ENCODE data around the gene SMCO1.

Gene SMCO1

DNA sequence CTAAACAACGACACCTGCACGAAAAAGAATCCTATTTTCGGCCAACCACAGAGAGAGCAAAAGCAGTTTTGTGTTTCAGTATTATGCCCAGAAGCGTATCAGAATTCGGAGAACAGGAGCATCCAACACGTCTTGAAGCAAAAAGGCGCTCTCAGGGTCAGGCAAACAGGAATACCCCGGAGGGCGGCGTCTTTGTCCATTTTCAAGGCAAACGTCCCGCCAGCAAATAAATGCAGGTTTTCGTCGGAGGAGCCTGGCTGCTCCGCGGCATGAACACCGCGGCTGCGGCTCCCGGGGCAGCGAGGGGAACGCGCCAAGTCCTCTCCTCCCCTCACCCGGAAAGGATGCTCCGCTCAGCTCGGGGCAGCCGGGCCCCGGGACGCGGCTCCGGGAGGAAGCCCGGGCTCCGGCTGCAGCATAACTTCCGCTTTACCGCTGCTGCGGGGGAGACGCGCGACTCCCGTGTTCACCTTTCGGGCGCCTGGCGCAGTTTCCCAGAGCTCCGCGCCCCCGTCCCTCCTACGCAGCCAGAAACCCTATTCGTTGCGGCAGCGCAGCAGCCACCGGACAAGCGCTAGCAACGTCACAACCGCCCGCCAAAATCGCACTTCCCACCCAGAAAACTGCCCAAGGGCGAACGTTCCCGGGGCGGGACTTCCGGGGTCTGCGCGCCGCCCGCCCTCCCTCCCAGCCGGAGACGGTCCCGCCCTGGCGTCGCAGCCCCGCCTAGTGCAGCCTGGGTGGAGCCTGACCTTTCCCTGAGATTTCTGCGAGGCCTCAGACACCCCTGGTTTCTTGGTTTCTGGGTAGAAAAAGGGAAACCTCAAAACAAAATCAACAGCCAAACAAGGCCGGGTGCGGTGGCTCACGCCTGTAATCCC is 11.7 kb downstream of the SMCO1 start, which contains the start of gene RNF168 (continued):
- TF ChIP-seq, protein P1, sequence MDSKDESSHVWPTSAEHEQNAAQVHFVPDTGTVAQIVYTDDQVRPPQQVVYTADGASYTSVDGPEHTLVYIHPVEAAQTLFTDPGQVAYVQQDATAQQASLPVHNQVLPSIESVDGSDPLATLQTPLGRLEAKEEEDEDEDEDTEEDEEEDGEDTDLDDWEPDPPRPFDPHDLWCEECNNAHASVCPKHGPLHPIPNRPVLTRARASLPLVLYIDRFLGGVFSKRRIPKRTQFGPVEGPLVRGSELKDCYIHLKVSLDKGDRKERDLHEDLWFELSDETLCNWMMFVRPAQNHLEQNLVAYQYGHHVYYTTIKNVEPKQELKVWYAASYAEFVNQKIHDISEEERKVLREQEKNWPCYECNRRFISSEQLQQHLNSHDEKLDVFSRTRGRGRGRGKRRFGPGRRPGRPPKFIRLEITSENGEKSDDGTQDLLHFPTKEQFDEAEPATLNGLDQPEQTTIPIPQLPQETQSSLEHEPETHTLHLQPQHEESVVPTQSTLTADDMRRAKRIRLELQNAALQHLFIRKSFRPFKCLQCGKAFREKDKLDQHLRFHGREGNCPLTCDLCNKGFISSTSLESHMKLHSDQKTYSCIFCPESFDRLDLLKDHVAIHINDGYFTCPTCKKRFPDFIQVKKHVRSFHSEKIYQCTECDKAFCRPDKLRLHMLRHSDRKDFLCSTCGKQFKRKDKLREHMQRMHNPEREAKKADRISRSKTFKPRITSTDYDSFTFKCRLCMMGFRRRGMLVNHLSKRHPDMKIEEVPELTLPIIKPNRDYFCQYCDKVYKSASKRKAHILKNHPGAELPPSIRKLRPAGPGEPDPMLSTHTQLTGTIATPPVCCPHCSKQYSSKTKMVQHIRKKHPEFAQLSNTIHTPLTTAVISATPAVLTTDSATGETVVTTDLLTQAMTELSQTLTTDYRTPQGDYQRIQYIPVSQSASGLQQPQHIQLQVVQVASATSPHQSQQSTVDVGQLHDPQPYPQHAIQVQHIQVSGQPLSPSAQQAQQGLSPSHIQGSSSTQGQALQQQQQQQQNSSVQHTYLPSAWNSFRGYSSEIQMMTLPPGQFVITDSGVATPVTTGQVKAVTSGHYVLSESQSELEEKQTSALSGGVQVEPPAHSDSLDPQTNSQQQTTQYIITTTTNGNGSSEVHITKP (tag by site-specific recombination; IDR thresholded peaks at IDR 0.05), result peak; percentile 74
- TF ChIP-seq, protein P2, sequence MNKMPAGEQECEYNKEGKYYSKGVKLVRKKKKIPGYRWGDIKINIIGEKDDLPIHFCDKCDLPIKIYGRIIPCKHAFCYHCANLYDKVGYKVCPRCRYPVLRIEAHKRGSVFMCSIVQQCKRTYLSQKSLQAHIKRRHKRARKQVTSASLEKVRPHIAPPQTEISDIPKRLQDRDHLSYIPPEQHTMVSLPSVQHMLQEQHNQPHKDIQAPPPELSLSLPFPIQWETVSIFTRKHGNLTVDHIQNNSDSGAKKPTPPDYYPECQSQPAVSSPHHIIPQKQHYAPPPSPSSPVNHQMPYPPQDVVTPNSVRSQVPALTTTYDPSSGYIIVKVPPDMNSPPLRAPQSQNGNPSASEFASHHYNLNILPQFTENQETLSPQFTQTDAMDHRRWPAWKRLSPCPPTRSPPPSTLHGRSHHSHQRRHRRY (tag by site-specific recombination; IDR thresholded peaks at IDR 0.05), result no peak
- TF ChIP-seq ZNF239 (tag by site-specific recombination; IDR thresholded peaks at IDR 0.05) (no peak), ZBTB48 (tag by site-specific recombination; IDR thresholded peaks at IDR 0.05) (no peak), ZFP41 (tag by site-specific recombination; IDR thresholded peaks at IDR 0.05; ENCODE audit: borderline replicate concordance) (no peak), ZNF560 (tag by site-specific recombination; IDR thresholded peaks at IDR 0.05; ENCODE audit: borderline replicate concordance) (no peak), ZNF37A (tag by site-specific recombination; IDR thresholded peaks at IDR 0.05) (no peak), MZF1 (tag by site-specific recombination; IDR thresholded peaks at IDR 0.05; ENCODE audit: borderline replicate concordance) (no peak), ZNF202 (tag by site-specific recombination; IDR thresholded peaks at IDR 0.05; ENCODE audit: borderline replicate concordance) (no peak), ZBTB17 (tag by site-specific recombination; IDR thresholded peaks at IDR 0.05) (peak; percentile 69), ZNF621 (tag by site-specific recombination; IDR thresholded peaks at IDR 0.05) (no peak), ZNF404 (tag by site-specific recombination; IDR thresholded peaks at IDR 0.05) (no peak), ZNF140 (tag by site-specific recombination; IDR thresholded peaks at IDR 0.05) (no peak), ZNF596 (tag by site-specific recombination; IDR thresholded peaks at IDR 0.05) (no peak), SCRT2 (tag by site-specific recombination; IDR thresholded peaks at IDR 0.05) (no peak), ZSCAN30 (tag by site-specific recombination; IDR thresholded peaks at IDR 0.05) (peak; percentile 87), ZNF112 (tag by site-specific recombination; IDR thresholded peaks at IDR 0.05) (no peak), ZNF16 (tag by site-specific recombination; IDR thresholded peaks at IDR 0.05; ENCODE audit: low read depth) (no peak), RBAK (tag by site-specific recombination; IDR thresholded peaks at IDR 0.05) (no peak)
- TF ChIP-seq, protein P3, sequence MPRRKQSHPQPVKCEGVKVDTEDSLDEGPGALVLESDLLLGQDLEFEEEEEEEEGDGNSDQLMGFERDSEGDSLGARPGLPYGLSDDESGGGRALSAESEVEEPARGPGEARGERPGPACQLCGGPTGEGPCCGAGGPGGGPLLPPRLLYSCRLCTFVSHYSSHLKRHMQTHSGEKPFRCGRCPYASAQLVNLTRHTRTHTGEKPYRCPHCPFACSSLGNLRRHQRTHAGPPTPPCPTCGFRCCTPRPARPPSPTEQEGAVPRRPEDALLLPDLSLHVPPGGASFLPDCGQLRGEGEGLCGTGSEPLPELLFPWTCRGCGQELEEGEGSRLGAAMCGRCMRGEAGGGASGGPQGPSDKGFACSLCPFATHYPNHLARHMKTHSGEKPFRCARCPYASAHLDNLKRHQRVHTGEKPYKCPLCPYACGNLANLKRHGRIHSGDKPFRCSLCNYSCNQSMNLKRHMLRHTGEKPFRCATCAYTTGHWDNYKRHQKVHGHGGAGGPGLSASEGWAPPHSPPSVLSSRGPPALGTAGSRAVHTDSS (tag by site-specific recombination; IDR thresholded peaks at IDR 0.05), result no peak
- TF ChIP-seq, protein P4, sequence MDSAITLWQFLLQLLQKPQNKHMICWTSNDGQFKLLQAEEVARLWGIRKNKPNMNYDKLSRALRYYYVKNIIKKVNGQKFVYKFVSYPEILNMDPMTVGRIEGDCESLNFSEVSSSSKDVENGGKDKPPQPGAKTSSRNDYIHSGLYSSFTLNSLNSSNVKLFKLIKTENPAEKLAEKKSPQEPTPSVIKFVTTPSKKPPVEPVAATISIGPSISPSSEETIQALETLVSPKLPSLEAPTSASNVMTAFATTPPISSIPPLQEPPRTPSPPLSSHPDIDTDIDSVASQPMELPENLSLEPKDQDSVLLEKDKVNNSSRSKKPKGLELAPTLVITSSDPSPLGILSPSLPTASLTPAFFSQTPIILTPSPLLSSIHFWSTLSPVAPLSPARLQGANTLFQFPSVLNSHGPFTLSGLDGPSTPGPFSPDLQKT (IDR thresholded peaks at IDR 0.05; ENCODE audit: borderline replicate concordance, low read depth, low read length), result no peak
- TF ChIP-seq, protein P5, sequence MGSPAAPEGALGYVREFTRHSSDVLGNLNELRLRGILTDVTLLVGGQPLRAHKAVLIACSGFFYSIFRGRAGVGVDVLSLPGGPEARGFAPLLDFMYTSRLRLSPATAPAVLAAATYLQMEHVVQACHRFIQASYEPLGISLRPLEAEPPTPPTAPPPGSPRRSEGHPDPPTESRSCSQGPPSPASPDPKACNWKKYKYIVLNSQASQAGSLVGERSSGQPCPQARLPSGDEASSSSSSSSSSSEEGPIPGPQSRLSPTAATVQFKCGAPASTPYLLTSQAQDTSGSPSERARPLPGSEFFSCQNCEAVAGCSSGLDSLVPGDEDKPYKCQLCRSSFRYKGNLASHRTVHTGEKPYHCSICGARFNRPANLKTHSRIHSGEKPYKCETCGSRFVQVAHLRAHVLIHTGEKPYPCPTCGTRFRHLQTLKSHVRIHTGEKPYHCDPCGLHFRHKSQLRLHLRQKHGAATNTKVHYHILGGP (tag by site-specific recombination; IDR thresholded peaks at IDR 0.05), result no peak
- TF ChIP-seq, protein P6, sequence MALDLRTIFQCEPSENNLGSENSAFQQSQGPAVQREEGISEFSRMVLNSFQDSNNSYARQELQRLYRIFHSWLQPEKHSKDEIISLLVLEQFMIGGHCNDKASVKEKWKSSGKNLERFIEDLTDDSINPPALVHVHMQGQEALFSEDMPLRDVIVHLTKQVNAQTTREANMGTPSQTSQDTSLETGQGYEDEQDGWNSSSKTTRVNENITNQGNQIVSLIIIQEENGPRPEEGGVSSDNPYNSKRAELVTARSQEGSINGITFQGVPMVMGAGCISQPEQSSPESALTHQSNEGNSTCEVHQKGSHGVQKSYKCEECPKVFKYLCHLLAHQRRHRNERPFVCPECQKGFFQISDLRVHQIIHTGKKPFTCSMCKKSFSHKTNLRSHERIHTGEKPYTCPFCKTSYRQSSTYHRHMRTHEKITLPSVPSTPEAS (tag by site-specific recombination; IDR thresholded peaks at IDR 0.05), result no peak
- TF ChIP-seq, protein P7, sequence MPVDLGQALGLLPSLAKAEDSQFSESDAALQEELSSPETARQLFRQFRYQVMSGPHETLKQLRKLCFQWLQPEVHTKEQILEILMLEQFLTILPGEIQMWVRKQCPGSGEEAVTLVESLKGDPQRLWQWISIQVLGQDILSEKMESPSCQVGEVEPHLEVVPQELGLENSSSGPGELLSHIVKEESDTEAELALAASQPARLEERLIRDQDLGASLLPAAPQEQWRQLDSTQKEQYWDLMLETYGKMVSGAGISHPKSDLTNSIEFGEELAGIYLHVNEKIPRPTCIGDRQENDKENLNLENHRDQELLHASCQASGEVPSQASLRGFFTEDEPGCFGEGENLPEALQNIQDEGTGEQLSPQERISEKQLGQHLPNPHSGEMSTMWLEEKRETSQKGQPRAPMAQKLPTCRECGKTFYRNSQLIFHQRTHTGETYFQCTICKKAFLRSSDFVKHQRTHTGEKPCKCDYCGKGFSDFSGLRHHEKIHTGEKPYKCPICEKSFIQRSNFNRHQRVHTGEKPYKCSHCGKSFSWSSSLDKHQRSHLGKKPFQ (tag by site-specific recombination; IDR thresholded peaks at IDR 0.05), result no peak
- TF ChIP-seq, protein P8, sequence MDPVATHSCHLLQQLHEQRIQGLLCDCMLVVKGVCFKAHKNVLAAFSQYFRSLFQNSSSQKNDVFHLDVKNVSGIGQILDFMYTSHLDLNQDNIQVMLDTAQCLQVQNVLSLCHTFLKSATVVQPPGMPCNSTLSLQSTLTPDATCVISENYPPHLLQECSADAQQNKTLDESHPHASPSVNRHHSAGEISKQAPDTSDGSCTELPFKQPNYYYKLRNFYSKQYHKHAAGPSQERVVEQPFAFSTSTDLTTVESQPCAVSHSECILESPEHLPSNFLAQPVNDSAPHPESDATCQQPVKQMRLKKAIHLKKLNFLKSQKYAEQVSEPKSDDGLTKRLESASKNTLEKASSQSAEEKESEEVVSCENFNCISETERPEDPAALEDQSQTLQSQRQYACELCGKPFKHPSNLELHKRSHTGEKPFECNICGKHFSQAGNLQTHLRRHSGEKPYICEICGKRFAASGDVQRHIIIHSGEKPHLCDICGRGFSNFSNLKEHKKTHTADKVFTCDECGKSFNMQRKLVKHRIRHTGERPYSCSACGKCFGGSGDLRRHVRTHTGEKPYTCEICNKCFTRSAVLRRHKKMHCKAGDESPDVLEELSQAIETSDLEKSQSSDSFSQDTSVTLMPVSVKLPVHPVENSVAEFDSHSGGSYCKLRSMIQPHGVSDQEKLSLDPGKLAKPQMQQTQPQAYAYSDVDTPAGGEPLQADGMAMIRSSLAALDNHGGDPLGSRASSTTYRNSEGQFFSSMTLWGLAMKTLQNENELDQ (tag by site-specific recombination; IDR thresholded peaks at IDR 0.05; ENCODE audit: low read depth), result no peak
